ENCODE measurements around the gene TIMM44.
A peak's percentile ranks its signal among the peaks of the same experiment; 100 is the strongest.

The TIMM44 gene

DNA sequence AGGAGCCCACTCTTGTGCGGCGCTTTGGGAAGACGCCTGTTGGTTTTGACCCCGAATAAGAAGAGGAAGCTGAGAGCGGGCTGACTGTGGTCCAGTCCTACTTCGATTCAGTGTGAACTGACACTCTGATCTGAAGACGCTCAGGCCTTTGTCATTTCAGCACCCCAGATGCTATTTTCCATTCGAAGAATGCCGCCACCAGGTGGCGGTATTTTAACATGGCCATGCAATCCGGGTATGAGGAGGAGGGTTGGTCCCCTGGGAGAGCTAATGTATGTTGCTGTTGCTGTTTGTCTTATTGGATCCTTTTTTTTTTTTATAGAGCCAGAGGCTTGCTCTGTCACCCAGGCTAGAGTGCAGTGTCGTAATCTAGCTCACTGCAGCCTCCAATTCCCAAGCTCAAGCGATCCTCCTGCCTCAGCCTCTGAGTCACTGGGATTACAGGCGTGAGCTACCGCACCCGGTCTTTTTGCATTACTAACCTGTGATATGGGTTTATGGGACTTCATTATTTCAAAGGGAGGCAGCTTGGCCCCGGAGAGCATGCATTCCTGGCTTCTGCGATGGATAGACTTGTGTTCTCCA, 803 bp upstream of the TIMM44 start:
- DNase-seq, result peak; percentile 88 to 93
- no peak for TF ChIP-seq POLR2A (IDR thresholded peaks at IDR 0.05; ENCODE audit: low read length)
- no peak for TF ChIP-seq GATA1 (IDR thresholded peaks at IDR 0.05; ENCODE audit: low read depth, low read length)

DNA sequence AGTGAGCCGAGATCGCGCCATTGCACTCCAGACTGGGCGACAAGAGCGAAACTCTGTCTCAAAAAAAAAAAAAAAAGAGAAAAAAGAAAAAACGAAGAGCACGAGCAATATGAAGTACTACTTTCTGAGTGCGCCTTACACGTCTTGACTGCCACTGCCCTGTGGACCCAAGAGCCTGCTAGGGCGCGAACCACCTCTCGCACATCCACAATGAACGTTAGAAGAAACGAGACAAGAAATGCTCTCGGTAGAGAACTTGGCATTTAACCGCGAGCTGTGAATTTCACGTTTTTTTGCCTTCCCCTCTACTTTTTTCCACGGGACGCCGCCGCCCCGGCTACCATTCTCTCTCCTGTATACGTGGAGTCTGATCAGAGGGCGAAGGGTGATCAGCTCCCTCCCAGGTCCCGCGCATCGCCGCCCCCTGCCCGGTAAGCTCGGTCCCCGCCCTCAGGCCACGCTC, 454 bp downstream of the TIMM44 start:
- DNase-seq, result peak; percentile 60 to 71
- TF ChIP-seq POLR2A (IDR thresholded peaks at IDR 0.05; ENCODE audit: low read length) (no peak), GATA1 (IDR thresholded peaks at IDR 0.05; ENCODE audit: low read depth, low read length) (no peak)

GRCh38 chr19:7941895-7942596, 1.4 kb downstream of the TIMM44 start:
- DNase-seq, result no peak
- no peak for TF ChIP-seq GATA1 (IDR thresholded peaks at IDR 0.05; ENCODE audit: low read depth, low read length)
- no peak for TF ChIP-seq POLR2A (IDR thresholded peaks at IDR 0.05; ENCODE audit: low read length)

- no peak for DNase-seq
- no peak for TF ChIP-seq GATA1 (IDR thresholded peaks at IDR 0.05; ENCODE audit: low read depth, low read length)
- TF ChIP-seq POLR2A (IDR thresholded peaks at IDR 0.05; ENCODE audit: low read length), result no peak
These were observed 2.6 kb downstream of the TIMM44 start for GRCh38 chr19:7940841-7941240.

GRCh38 chr19:7934766-7935165, 8.7 kb downstream of the TIMM44 start:
- DNase-seq, result no peak
- TF ChIP-seq POLR2A (IDR thresholded peaks at IDR 0.05; ENCODE audit: low read length) (no peak), GATA1 (IDR thresholded peaks at IDR 0.05; ENCODE audit: low read depth, low read length) (no peak)

DNA sequence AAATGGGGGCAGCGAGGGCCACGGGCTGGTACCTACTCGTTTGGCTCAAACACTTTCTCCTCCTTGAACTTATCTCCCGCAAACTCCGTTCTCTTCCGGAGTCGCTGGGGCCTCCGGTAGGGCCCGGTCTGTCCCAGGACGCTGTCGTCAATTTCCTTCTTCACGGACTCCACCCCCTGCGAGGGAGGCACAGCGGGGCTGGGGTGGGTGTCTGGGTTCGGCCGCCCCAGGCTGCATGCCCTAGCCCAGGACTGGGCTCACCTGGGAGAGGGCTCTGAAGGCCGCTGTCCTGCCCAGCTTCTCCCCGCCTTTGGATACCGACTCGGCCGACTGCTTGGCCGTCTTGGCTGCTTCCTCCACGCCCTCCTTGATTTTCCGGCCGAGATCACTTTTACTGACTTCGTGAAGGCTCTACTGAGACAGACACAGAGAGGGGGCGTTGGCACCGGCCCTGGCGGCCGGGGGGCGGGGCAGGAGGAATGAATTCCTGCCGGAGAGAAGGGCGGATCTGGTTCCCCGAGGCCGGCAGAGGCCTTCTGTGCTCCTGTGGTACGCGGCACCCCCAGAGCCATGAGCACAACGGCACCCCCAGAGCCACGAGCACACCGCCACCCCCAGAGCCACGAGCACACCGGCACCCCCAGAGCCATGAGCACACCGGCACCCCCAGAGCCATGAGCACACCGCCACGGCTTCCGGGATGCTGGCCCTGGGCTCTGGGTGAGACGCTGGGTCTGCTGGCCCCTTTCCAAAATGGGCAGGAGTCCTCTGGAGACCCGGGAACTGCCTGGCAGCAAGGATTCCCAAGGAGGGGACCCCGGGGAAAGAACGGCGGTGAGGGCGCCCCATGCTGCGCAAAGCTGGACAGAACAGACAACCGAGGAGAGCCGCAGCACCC, 9.4 kb downstream of the TIMM44 start:
- TF ChIP-seq POLR2A (IDR thresholded peaks at IDR 0.05; ENCODE audit: low read length) (no peak), GATA1 (IDR thresholded peaks at IDR 0.05; ENCODE audit: low read depth, low read length) (no peak)
- no peak for DNase-seq

- DNase-seq, result no peak
- TF ChIP-seq GATA1 (IDR thresholded peaks at IDR 0.05; ENCODE audit: low read depth, low read length) (no peak), POLR2A (IDR thresholded peaks at IDR 0.05; ENCODE audit: low read length) (no peak)
These were observed 10.1 kb downstream of the TIMM44 start for GRCh38 chr19:7933411-7933810.

GRCh38 chr19:7932930-7933300, 10.6 kb downstream of the TIMM44 start:
- DNase-seq, result no peak
- TF ChIP-seq POLR2A (IDR thresholded peaks at IDR 0.05; ENCODE audit: low read length) (no peak), GATA1 (IDR thresholded peaks at IDR 0.05; ENCODE audit: low read depth, low read length) (no peak)

DNA sequence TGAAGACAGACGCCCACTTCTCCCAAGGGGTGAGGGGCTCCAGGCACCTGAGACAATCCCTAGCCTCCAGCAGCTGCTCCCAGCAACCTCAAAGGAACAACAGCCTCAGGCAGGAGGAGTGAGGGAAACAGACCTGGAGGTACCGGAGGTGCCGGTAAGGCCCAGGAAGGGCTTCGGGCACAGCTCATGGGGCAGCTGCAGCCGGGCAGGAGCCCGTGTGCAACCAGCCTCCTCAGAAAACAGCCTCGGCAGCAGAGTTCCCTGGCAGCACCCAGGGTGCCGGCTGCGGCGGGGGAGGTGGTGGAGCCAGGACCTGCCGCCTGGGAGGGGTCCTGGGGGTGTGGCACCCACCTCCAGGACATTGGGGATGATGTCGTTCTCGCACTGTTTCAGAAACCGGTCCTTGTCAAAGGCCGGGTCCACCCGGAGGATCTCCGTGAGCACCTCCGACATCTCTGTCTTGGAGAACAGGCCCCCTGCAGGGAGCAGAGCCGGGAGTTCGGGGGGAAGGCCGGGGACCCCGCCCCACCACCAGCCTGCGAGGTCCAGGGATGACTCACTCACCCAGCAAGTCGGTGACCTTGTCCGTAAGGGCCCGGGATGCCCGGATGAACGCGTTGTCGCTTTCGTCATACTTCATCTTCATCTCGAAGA, 11.1 kb downstream of the TIMM44 start:
- DNase-seq, result no peak
- TF ChIP-seq GATA1 (IDR thresholded peaks at IDR 0.05; ENCODE audit: low read depth, low read length) (no peak), POLR2A (IDR thresholded peaks at IDR 0.05; ENCODE audit: low read length) (no peak)

DNA sequence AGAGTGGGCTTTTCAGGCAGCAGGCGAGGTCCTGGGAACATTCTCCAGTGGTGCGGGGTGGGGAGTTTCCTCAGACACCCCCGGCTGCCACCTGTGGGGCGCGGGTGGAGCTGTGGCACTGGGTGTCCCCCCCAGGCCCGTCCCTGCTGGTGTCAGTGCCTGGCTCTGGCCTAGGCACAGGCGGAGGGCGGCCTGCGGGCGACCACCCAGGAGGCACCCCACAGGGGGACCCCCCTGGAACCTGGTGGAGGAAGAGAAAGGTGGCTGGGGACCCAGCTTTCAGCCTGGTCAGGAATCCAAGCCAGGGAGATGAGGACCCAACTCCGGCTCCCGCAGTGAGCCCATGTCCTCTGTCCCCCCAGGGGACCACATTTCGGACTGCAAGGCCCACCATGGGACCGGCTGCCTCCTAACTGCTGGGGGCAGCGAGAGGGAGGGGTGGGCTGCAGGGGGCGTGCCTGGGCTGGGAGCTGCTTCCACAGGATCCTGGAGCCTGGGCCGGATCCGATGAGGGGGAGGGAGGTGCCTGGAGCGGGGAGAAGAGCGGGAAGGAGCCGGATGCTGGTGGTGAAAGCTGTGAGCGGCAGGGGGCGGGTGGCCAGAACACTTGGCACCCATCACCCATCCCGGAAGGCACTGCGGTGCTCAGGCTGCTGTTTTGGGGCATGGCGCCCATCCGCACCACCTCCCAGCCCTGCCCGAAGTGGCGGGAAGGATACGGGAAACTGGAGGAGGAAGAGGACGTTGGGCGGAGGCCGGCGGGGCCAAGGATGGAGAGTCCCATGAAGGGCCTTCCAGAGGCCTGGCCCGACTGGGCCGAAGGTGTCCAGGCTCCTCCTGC, 12.0 kb downstream of the TIMM44 start:
- DNase-seq, result no peak
- TF ChIP-seq POLR2A (IDR thresholded peaks at IDR 0.05; ENCODE audit: low read length) (no peak), GATA1 (IDR thresholded peaks at IDR 0.05; ENCODE audit: low read depth, low read length) (no peak)

DNA sequence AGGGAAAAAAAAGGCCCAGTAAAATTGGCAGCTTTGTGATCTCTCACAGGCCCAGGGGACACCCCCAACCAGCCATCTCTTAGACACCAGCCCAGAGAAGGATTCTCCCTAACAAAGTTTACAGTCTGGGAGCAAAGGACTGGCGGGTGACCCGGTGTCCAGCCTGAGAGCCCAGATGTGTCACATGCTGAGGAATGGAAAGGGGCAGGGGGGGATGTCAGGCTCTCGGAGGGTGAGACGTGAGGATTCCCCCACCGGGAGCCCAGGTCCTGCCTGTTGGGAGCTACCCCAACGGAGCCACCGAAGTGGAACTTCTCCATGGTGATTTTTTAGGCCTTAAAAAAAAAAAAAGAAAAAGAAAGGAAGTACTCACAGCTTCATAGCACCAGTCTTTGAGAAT, 12.7 kb downstream of the TIMM44 start:
- no peak for DNase-seq
- TF ChIP-seq POLR2A (IDR thresholded peaks at IDR 0.05; ENCODE audit: low read length) (no peak), GATA1 (IDR thresholded peaks at IDR 0.05; ENCODE audit: low read depth, low read length) (no peak)

DNA sequence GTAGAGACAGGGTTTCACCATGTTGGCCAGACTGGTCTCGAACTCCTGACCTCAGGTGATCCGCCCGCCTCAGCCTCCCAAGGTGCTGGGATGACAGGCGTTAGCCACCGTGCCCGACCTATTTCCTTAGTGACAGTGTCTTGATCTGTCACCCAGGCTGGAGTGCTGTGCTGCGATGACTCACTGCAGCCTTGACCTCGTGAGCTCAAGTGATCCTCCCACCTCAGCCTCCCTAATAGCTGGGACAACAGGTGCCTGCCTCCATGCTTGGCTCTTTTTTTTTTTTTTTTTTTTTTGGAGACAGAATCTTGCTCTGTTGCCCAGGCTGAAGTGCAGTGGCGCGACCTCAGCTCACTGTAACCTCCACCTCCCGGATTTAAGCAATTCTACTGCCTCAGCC, 13.4 kb downstream of the TIMM44 start:
- DNase-seq, result peak in 1 of 2 experiments; percentile 45
